Ascending aorta (tissue), 2 donors: Measurements from ENCODE around the gene SPTBN1. TPM values are rescaled to one million over a fixed set of nuclear protein-coding genes. Genes with fewer than 3 reads are reported as not detected.
A peak's percentile ranks its signal among the peaks of the same experiment; 100 is the strongest.

ENCODE experiments used
- DNase-seq, 2 donors: peaks; one replicate each; pipeline ENCODE4 v3.0.0-alpha.2; 2019; ENCODE audit warnings: low spot score in 2 of 2
- H3K27ac ChIP-seq, 2 donors: fragments of 200-600 bp; sonication (generic); one replicate each; pipeline ENCODE4 v1.5.1; 2016 to 2017; ENCODE audit warnings: mild to moderate bottlenecking in 1 of 2
- H3K27me3 ChIP-seq: fragments of 200-600 bp; sonication (generic); one replicate; pipeline ENCODE4 v1.5.1; 2017
- H3K36me3 ChIP-seq, 2 donors: fragments of 200-600 bp; sonication (generic); one replicate each; pipeline ENCODE4 v1.5.1; 2016
- H3K4me1 ChIP-seq, 2 donors: fragments of 200-600 bp; sonication (generic); one replicate each; pipeline ENCODE4 v1.5.1; 2016 to 2017; ENCODE audit warnings: mild to moderate bottlenecking in 1 of 2
- H3K4me3 ChIP-seq, 2 donors: fragments of 200-600 bp; sonication (generic); one replicate each; pipeline ENCODE4 v1.5.1; 2016 to 2017; ENCODE audit warnings: mild to moderate bottlenecking in 1 of 2
- H3K9me3 ChIP-seq, 2 donors: fragments of 200-600 bp; sonication (generic); one replicate each; pipeline ENCODE4 v1.5.1; 2016
- intact Hi-C: fragments of 100-400 bp; cut with DNase I; formaldehyde crosslinking; loops from one replicate; pipeline ENCODE4 v1.15.1; 2023
- total RNA-seq: library from RNA; depleted of rRNA; stranded (reverse); fragments of >200 nt; gene quantifications from one replicate; pipeline ENCODE4 v1.1.0, GENCODE V29; 2016
- TF ChIP-seq, protein P1 (sequence below), 3 experiments: fragments of 200-600 bp in 2 of 3; fragments of 450-650 bp in 1 of 3; sonication (generic) in 2 of 3; IDR thresholded peaks; one replicate each; pipeline ENCODE4 v1.5.1; 2016 to 2019; ENCODE audit warnings: antibody characterized with exemption in 3 of 3, mild to moderate bottlenecking in 1 of 3, moderate library complexity in 1 of 3

SPTBN1 gene
- total RNA-seq, 1 donor from 2014 or later, result 246 TPM

DNA sequence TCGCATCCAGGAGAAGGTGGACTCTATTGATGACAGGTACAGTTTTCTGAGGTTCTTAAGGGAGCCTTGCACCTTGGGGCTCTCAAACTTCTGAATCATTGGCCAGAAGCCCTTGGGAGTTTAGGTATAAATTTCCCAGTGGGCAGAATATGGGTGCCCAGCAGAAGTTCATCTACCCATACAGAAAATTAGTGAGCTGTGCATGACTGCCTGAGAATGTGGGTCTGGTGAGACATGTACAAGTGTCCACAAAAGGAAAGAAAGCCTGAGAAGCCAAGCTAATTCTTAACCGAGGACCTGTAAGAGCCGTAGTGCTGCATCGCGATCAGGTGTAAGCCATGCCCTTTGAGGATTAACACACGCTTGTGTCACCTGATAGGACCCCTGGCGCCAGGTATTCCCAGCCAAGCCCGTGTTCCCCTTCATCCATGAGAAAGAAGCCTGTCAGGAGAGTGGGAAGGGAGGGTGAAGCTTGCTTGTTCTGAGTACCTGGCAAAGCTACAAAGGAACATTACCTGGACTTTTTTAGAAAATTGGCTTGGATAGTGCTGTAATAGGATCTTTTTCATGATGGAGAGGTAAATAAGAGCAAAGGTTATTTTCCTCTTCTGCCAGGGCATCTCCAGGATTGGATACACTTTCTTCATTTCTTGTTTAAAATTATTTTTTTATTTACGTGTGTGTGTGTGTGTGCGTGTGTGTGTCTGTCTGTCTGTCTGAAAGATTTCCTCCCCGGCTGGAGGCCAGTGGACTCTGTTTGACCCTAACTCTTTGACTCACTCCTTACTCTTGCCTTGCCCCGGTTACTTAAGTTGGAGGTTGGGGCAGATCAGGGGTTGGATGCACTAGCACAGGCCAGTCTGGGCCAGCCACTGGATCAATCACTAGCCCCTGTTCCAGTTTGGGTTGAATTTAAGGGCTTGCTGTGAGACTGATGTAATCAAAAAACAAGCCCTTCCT, 176.9 kb downstream of the SPTBN1 start:
- Histone ChIP-seq H3K27me3 (no peaks in the 10 kb centered on the region), H3K36me3 (peaks cover 48 to 77% of the 10 kb centered on the region in 2 donors), H3K27ac (no peak overlapping the region), H3K4me3 (no peak overlapping the region), H3K9me3 (no peaks in the 10 kb centered on the region), H3K4me1 (peaks cover 4 to 30% of the 10 kb centered on the region in 2 donors)
- no peak for DNase-seq
- TF ChIP-seq, protein P1, sequence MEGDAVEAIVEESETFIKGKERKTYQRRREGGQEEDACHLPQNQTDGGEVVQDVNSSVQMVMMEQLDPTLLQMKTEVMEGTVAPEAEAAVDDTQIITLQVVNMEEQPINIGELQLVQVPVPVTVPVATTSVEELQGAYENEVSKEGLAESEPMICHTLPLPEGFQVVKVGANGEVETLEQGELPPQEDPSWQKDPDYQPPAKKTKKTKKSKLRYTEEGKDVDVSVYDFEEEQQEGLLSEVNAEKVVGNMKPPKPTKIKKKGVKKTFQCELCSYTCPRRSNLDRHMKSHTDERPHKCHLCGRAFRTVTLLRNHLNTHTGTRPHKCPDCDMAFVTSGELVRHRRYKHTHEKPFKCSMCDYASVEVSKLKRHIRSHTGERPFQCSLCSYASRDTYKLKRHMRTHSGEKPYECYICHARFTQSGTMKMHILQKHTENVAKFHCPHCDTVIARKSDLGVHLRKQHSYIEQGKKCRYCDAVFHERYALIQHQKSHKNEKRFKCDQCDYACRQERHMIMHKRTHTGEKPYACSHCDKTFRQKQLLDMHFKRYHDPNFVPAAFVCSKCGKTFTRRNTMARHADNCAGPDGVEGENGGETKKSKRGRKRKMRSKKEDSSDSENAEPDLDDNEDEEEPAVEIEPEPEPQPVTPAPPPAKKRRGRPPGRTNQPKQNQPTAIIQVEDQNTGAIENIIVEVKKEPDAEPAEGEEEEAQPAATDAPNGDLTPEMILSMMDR (IDR thresholded peaks at IDR 0.05), result no peak
- intact Hi-C loops, result loop anchor here (10.0 kb wide), 1 partner anchor 178 kb away; the partner anchor contains the start of gene SPTBN1

DNA sequence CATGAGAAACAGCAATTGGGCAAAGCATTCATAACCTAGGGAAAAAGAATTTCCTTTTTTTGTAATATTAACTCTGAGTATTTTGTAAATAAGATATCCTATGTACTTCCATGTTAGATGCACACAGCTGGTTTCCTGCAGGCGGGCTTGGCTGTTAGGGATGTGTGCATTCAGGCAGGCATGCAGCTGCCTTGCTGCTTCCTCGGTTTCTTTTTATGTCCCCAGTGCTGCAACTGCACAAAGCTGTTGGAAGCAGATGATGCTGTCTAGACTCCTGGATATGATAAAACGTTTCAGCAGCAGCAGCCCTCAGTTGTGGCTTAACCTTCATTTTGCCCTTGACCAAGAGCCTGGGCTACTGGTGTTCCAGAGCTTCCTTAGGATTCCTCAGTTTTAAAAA, 177.9 kb downstream of the SPTBN1 start:
- Histone ChIP-seq H3K27ac (peak overlapping the region; percentile 55 to 64), H3K27me3 (no peaks in the 10 kb centered on the region), H3K36me3 (peaks cover 48 to 77% of the 10 kb centered on the region in 2 donors), H3K4me3 (no peak overlapping the region), H3K4me1 (peaks cover 4 to 30% of the 10 kb centered on the region in 2 donors), H3K9me3 (no peaks in the 10 kb centered on the region)
- intact Hi-C loops, result loop anchor here (10.0 kb wide), 1 partner anchor 179 kb away; the partner anchor contains the start of gene SPTBN1
- DNase-seq, result no peak
- TF ChIP-seq, protein P1 (IDR thresholded peaks at IDR 0.05), result no peak

DNA sequence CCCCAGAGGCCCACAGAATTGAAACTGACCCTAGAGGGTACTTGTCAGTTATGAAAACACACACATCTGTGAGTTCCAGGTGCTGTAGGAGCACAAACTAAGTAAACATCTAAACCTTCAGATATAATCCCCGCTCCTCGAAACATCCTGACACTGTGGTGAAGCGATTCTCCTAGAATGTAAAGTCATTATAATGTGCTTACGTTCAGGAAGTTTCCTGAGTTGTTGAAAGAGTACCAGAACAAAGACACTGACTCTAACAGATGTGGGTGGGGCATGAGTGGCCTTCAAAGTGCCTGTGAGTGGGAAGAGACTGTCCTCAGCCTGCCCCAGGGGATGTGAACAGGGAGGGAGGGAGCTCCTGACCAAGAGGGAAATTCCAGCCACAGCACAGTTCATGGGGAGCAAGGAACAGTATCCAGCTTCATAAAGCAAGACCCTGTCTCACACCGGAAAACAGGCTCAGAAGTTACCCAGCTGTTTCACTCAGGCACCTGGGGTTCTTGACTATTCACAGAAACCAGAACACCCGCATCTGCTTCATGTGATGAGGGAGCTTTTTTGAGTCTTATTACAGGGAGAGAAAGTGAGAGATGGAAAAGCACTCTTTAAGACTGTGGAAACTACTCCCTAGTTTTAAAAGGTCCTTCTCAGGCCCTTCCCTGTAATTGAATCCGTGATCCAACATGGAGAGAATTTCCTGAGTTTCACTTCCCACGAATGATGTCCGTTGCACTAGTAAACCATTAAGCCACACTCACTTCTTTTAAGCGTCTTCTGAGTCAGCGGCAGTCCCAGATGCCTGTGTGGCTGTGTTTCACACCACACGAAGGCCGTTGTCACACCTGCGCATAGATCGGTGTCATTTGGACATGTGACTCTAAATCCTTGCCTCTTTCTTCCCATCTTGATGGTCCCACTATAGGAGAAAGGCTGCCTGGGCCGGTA, 178.7 kb downstream of the SPTBN1 start:
- H3K27ac ChIP-seq, result peak overlapping the region; percentile 55 to 64
- H3K4me1 ChIP-seq, result peaks cover 4 to 29% of the 10 kb centered on the region in 2 donors
- H3K4me3 ChIP-seq, result no peak overlapping the region
- H3K27me3 ChIP-seq, result no peaks in the 10 kb centered on the region
- DNase-seq, result no peak
- TF ChIP-seq, protein P1 (IDR thresholded peaks at IDR 0.05), result no peak
- H3K36me3 ChIP-seq, result peaks cover 46 to 77% of the 10 kb centered on the region in 2 donors
- H3K9me3 ChIP-seq, result no peaks in the 10 kb centered on the region
- intact Hi-C loops, result loop anchor here (5.0 to 10.0 kb wide), 2 partner anchors 113 to 180 kb away; partner anchors contain the start of gene SPTBN1

DNA sequence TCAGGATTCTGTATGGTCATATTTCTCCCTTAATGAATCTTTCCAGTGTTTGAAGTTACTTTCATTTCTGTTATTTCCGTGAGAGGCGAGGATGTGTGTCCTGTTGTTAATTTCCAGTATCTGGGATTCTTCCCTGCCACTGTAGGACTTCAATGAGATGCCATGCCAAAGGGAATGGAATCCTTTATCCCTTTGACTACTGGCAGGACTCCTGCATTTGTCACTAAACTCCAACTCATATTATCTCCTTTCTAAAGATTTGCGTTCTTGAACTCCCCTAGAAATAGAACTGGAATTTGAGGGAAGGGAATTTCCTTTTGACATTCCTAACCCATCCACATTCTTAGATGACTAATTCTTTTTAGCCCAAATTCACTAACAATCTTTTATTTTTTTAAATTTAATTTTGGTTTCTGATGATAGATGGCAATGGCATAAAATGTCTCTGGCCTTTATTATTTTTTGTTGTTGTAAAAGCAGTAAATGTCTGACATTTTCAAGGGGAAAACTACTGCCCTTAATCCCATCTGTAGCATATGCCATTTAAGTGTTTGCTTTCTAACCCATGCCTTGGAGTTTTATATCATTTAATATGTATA, 179.5 kb downstream of the SPTBN1 start:
- Histone ChIP-seq H3K4me1 (peaks cover 4 to 33% of the 10 kb centered on the region in 2 donors), H3K4me3 (no peak overlapping the region), H3K27me3 (no peaks in the 10 kb centered on the region), H3K9me3 (no peaks in the 10 kb centered on the region), H3K36me3 (peaks cover 42 to 77% of the 10 kb centered on the region in 2 donors), H3K27ac (peak overlapping the region; percentile 55 to 64)
- TF ChIP-seq, protein P1 (IDR thresholded peaks at IDR 0.05), result no peak
- intact Hi-C loops, result loop anchor here (5.0 to 10.0 kb wide), 2 partner anchors 113 to 181 kb away; partner anchors contain the start of gene SPTBN1
- DNase-seq, result no peak
